Keratinocyte (primary cell): ENCODE results near the gene SSH3. TPM values are rescaled to one million over a fixed set of nuclear protein-coding genes. Genes with fewer than 3 reads are reported as not detected.
A peak's percentile ranks its signal among the peaks of the same experiment; 100 is the strongest.

ENCODE experiments used
- DNase-seq: peaks from one replicate; pipeline ENCODE4 v3.0.0-alpha.2; 2011; ENCODE audit warnings: low read depth, missing footprints, low spot score
- FAIRE-seq: peaks from 2 replicates; lab custom pipeline; 2011; peaks lifted over from hg19 to GRCh38; lab: Jason Lieb, UNC
- H2AFZ ChIP-seq: 2 replicates; pipeline ENCODE4 v1.6.0; 2012; ENCODE audit warnings: low read length, control low read depth, inconsistent platforms; ENCODE audit not compliant: control insufficient read depth
- H3K27ac ChIP-seq: 2 replicates; pipeline ENCODE4 v1.5.1; 2011; ENCODE audit warnings: low read length; ENCODE audit not compliant: control insufficient read depth, insufficient read depth
- H3K27me3 ChIP-seq: 3 replicates; pipeline ENCODE4 v1.6.0; 2011; ENCODE audit warnings: low read length; ENCODE audit not compliant: control insufficient read depth, insufficient read depth; ENCODE audit errors: extremely low read depth
- H3K36me3 ChIP-seq, 2 experiments: 2 replicates in 1 of 2; 3 replicates in 1 of 2; pipeline ENCODE4 v1.5.1; 2011; ENCODE audit warnings: low read length in 2 of 2, mild to moderate bottlenecking in 1 of 2; ENCODE audit not compliant: control insufficient read depth in 2 of 2, insufficient read depth in 2 of 2; ENCODE audit errors: extremely low read depth in 1 of 2
- H3K4me1 ChIP-seq: 3 replicates; pipeline ENCODE4 v1.5.1; 2011; ENCODE audit warnings: low read length; ENCODE audit not compliant: control insufficient read depth, insufficient read depth; ENCODE audit errors: extremely low read depth
- H3K4me2 ChIP-seq: 3 replicates; pipeline ENCODE4 v1.6.0; 2011; ENCODE audit warnings: low read depth, low read length; ENCODE audit not compliant: control insufficient read depth, insufficient read depth; ENCODE audit errors: extremely low read depth
- H3K4me3 ChIP-seq, 3 experiments: fragments of 200-600 bp in 1 of 3; sonication (generic) in 1 of 3; 2 replicates in 2 of 3; 3 replicates in 1 of 3; pipeline ENCODE4 v1.5.1; 2011 to 2016; ENCODE audit warnings: low read length in 3 of 3, mild to moderate bottlenecking in 3 of 3, control low read depth in 2 of 3, inconsistent platforms in 1 of 3, low read depth in 1 of 3, mixed read lengths in 1 of 3, mixed run types in 1 of 3, moderate library complexity in 1 of 3; ENCODE audit not compliant: control insufficient read depth in 2 of 3, insufficient read depth in 2 of 3; ENCODE audit errors: extremely low read depth in 1 of 3
- H3K79me2 ChIP-seq: 2 replicates; pipeline ENCODE4 v1.6.0; 2012; ENCODE audit warnings: low read length; ENCODE audit not compliant: control insufficient read depth, insufficient read depth
- H3K9ac ChIP-seq: 3 replicates; pipeline ENCODE4 v1.6.0; 2011; ENCODE audit warnings: low read length; ENCODE audit not compliant: control insufficient read depth, insufficient read depth; ENCODE audit errors: extremely low read depth
- H3K9me1 ChIP-seq: 3 replicates; pipeline ENCODE4 v1.6.0; 2011; ENCODE audit warnings: low read length; ENCODE audit not compliant: control insufficient read depth, insufficient read depth; ENCODE audit errors: extremely low read depth
- H3K9me3 ChIP-seq: 2 replicates; pipeline ENCODE4 v1.5.1; 2012; ENCODE audit warnings: low read depth, low read length; ENCODE audit not compliant: control insufficient read depth
- H4K20me1 ChIP-seq: 3 replicates; pipeline ENCODE4 v1.6.0; 2011; ENCODE audit warnings: low read length; ENCODE audit not compliant: control insufficient read depth, insufficient read depth; ENCODE audit errors: extremely low read depth
- CTCF ChIP-seq, 3 experiments: IDR thresholded peaks in 1 of 3; conservative IDR thresholded peaks in 1 of 3; optimal IDR thresholded peaks in 1 of 3; 2 replicates in 2 of 3; 3 replicates in 1 of 3; pipeline versions ENCODE3 to v1.5.1; 2011; ENCODE audit warnings: low read length in 3 of 3, mild to moderate bottlenecking in 3 of 3, moderate library complexity in 2 of 3, control low read depth in 1 of 3, inconsistent platforms in 1 of 3; ENCODE audit not compliant: insufficient read depth in 2 of 3; ENCODE audit errors: extremely low read depth in 1 of 3
- EZH2 ChIP-seq: IDR thresholded peaks from one replicate; pipeline ENCODE4 v1.6.1; 2012; ENCODE audit warnings: inconsistent platforms, mild to moderate bottlenecking, low read length, moderate library complexity
- dilution Hi-C: fragments of 300-500 bp; cut with MboI; formaldehyde crosslinking; loops from one replicate; pipeline ENCODE4 v1.7.0; 2020; ENCODE audit warnings: low sequenced_read_pairs; ENCODE audit not compliant: extremely low pct_ligation_motif_present
- polyA plus RNA-seq, 5 experiments: library from polyadenylated mRNA; depleted of rRNA in 3 of 5; stranded (reverse) in 3 of 5; stranded (forward) in 1 of 5; unstranded in 1 of 5; fragments of >200 nt; gene quantifications; 1 replicate in 1 of 5; 2 replicates in 3 of 5; 3 replicates in 1 of 5; pipeline versions ENCODE4 v1.2.1 to v1.2.3, GENCODE V29; 2011 to 2012; ENCODE audit warnings: missing spikeins in 2 of 5, low read depth in 1 of 5, low replicate concordance in 1 of 5

The SSH3 gene
- polyA plus RNA-seq, 1 donor (not counting 4 experiments of a cell fraction or from before 2014, with no cell fraction given) = 24.8 TPM

GRCh38 chr11:67286621-67287333, 16.6 kb upstream of the SSH3 start:
- Histone ChIP-seq H3K27ac (no peak overlapping the region), H3K9me3 (no peaks in the 10 kb centered on the region), H4K20me1 (no peaks in the 10 kb centered on the region), H3K27me3 (no peaks in the 10 kb centered on the region), H3K4me1 (peaks cover 18% of the 10 kb centered on the region), H3K79me2 (peaks cover 22% of the 10 kb centered on the region), H2AFZ (no peak overlapping the region), H3K4me3 (no peak overlapping the region), H3K4me2 (no peak overlapping the region), H3K36me3 (peaks cover 34 to 40% of the 10 kb centered on the region in 2 experiments), H3K9ac (no peak overlapping the region), H3K9me1 (no peaks in the 10 kb centered on the region)
- dilution Hi-C loops = no loop called here
- TF ChIP-seq CTCF (optimal IDR thresholded peaks at IDR 0.05 in 1 of 3, IDR thresholded peaks at IDR 0.05 in 1 of 3, conservative IDR thresholded peaks at IDR 0.05 in 1 of 3; ENCODE audit: extremely low read depth in 1 of 3, insufficient read depth in 2 of 3, low read length in 3 of 3) (peak; percentile 12 to 22 (median 19)), EZH2 (no peak)
- FAIRE-seq = no peak
- no peak for DNase-seq

DNA sequence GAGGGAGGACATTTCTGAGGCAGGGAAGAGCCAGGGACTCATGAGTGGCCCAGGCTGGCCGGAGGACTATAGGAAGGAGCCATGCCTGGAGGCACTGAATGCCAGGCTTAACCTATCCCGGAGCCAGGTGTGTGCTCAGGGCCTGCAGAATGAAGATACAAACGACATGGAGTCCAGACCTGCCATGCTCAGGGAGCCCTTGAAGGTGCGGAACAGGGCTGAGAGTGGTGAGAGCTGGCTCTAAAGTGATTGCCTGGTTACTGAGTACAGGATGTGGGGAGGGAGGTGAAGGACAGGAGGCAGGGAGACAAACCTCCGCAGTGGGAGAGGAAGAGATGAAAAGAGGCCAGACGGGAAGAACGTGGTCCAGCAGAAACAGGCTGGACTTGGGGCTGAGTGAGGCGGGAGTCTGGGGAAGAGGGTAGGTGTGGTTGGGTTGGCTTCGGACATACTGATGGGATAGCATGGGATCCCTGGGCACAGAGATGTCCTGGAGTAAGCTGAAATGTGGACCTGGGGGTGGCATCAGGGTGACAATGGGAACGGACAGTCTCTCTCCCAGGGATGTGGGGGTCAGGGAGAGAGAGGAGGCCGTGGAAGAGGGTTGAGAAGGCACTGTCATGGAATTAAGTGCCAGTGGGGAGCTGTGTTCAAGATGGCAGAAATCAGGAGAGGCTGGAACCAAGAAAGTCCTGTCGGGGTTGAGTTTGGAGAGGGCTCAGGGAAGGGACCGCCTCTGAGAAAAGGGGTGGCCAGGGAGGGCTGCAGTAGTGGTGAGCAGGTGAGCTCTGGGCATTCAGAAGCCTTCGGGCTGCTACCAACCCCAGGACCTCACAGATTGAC, 15.8 kb upstream of the SSH3 start:
- dilution Hi-C loops = no loop called here
- Histone ChIP-seq H3K4me3 (peak overlapping the region in 1 of 3 experiments; percentile 1), H3K79me2 (peaks cover 25% of the 10 kb centered on the region), H3K4me1 (peaks cover 24% of the 10 kb centered on the region), H3K9me3 (no peaks in the 10 kb centered on the region), H3K27me3 (no peaks in the 10 kb centered on the region), H3K9me1 (no peaks in the 10 kb centered on the region), H3K4me2 (peak overlapping the region; percentile 34), H2AFZ (no peak overlapping the region), H4K20me1 (no peaks in the 10 kb centered on the region), H3K36me3 (peaks cover 31 to 40% of the 10 kb centered on the region in 2 experiments), H3K9ac (peak overlapping the region; percentile 63), H3K27ac (peak overlapping the region; percentile 67)
- FAIRE-seq (no peak), DNase-seq (no peak)
- no peak for TF ChIP-seq CTCF (optimal IDR thresholded peaks at IDR 0.05 in 1 of 3, IDR thresholded peaks at IDR 0.05 in 1 of 3, conservative IDR thresholded peaks at IDR 0.05 in 1 of 3; ENCODE audit: extremely low read depth in 1 of 3, insufficient read depth in 2 of 3, low read length in 3 of 3)
- no peak for TF ChIP-seq EZH2
